ENCODE results near the gene PARD3.

Gene PARD3

GRCh38 chr10:34480345-34480744 is 334.8 kb downstream of the PARD3 start:
- in situ Hi-C loops (cut with MboI; ENCODE audit: low sequenced_read_pairs) = no loop called here

- in situ Hi-C loops (cut with MboI; ENCODE audit: low sequenced_read_pairs) = no loop called here
These were observed 335.4 kb downstream of the PARD3 start for GRCh38 chr10:34479520-34480179.

GRCh38 chr10:34477249-34477648 is 337.8 kb downstream of the PARD3 start:
- in situ Hi-C loops (cut with MboI; ENCODE audit: low sequenced_read_pairs) = no loop called here

- in situ Hi-C loops (cut with MboI; ENCODE audit: low sequenced_read_pairs) = no loop called here
These were observed 338.5 kb downstream of the PARD3 start for GRCh38 chr10:34476608-34477007.

GRCh38 chr10:34475786-34476185 is 339.3 kb downstream of the PARD3 start:
- in situ Hi-C loops (cut with MboI; ENCODE audit: low sequenced_read_pairs) = no loop called here

- in situ Hi-C loops (cut with MboI; ENCODE audit: low sequenced_read_pairs) = no loop called here
These were observed 339.8 kb downstream of the PARD3 start for GRCh38 chr10:34475274-34475646.

- in situ Hi-C loops (cut with MboI; ENCODE audit: low sequenced_read_pairs) = no loop called here
These were observed 340.4 kb downstream of the PARD3 start for GRCh38 chr10:34474555-34475273.

GRCh38 chr10:34474009-34474376 is 341.1 kb downstream of the PARD3 start:
- in situ Hi-C loops (cut with MboI; ENCODE audit: low sequenced_read_pairs) = no loop called here

- in situ Hi-C loops (cut with MboI; ENCODE audit: low sequenced_read_pairs) = no loop called here
These were observed 341.7 kb downstream of the PARD3 start for GRCh38 chr10:34473174-34474008.

- in situ Hi-C loops (cut with MboI; ENCODE audit: low sequenced_read_pairs) = no loop called here
These were observed 344.8 kb downstream of the PARD3 start for GRCh38 chr10:34470307-34470706.

GRCh38 chr10:34469446-34469845 is 345.6 kb downstream of the PARD3 start:
- in situ Hi-C loops (cut with MboI; ENCODE audit: low sequenced_read_pairs) = no loop called here

- in situ Hi-C loops (cut with MboI; ENCODE audit: low sequenced_read_pairs) = no loop called here
These were observed 347.2 kb downstream of the PARD3 start for GRCh38 chr10:34467902-34468301.

GRCh38 chr10:34467364-34467763 is 347.7 kb downstream of the PARD3 start:
- in situ Hi-C loops (cut with MboI; ENCODE audit: low sequenced_read_pairs) = no loop called here

- in situ Hi-C loops (cut with MboI; ENCODE audit: low sequenced_read_pairs) = no loop called here
These were observed 349.4 kb downstream of the PARD3 start for GRCh38 chr10:34465678-34466077.

GRCh38 chr10:34464591-34464990 is 350.5 kb downstream of the PARD3 start:
- in situ Hi-C loops (cut with MboI; ENCODE audit: low sequenced_read_pairs) = no loop called here

GRCh38 chr10:34464000-34464399 is 351.1 kb downstream of the PARD3 start:
- in situ Hi-C loops (cut with MboI; ENCODE audit: low sequenced_read_pairs) = no loop called here

GRCh38 chr10:34462993-34463392 is 352.1 kb downstream of the PARD3 start:
- in situ Hi-C loops (cut with MboI; ENCODE audit: low sequenced_read_pairs) = no loop called here

GRCh38 chr10:34462056-34462455 is 353.0 kb downstream of the PARD3 start:
- in situ Hi-C loops (cut with MboI; ENCODE audit: low sequenced_read_pairs) = no loop called here

GRCh38 chr10:34454590-34455261 is 360.4 kb downstream of the PARD3 start:
- in situ Hi-C loops (cut with MboI; ENCODE audit: low sequenced_read_pairs) = no loop called here

GRCh38 chr10:34449836-34450235 is 365.3 kb downstream of the PARD3 start:
- in situ Hi-C loops (cut with MboI; ENCODE audit: low sequenced_read_pairs) = no loop called here

GRCh38 chr10:34446049-34446448 is 369.0 kb downstream of the PARD3 start:
- in situ Hi-C loops (cut with MboI; ENCODE audit: low sequenced_read_pairs) = no loop called here
